D721Med (cell line): Measurements from ENCODE around the gene KLF15.

Source experiments
- DNase-seq: peaks from one replicate; pipeline ENCODE4 v3.0.0; 2011; ENCODE audit warnings: low spot score; ENCODE audit not compliant: insufficient read length
- FAIRE-seq: peaks from 2 replicates; lab custom pipeline; 2011; peaks lifted over from hg19 to GRCh38; lab: Jason Lieb, UNC
- TF ChIP-seq, protein P1 (sequence below): IDR thresholded peaks from 2 replicates; pipeline ENCODE4 v1.5.1; 2012; ENCODE audit warnings: mild to moderate bottlenecking, control low read depth; ENCODE audit not compliant: insufficient read depth; ENCODE audit errors: missing control alignments

The KLF15 gene

DNA sequence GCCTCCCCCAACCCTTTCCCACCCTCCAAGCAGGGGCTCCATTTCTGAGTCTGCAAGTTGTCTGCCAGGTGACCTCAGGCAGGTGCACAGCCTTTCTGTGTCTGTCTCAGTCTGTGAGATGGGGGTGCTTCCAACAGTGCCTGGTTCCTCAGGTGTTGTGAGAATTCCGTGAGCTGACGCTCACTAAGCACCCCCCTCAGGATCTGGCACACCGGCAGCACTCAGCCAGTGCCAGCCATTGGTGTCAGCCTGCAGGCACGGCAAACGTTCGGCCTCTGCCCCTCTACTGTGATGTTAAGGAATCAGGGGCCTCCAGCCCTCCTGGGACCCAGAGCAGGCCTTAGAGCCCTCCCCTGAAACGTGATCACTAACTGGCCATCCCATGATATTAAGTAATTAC lies 2.4 kb downstream of the KLF15 start:
- DNase-seq (no peak), FAIRE-seq (no peak)
- TF ChIP-seq, protein P1, sequence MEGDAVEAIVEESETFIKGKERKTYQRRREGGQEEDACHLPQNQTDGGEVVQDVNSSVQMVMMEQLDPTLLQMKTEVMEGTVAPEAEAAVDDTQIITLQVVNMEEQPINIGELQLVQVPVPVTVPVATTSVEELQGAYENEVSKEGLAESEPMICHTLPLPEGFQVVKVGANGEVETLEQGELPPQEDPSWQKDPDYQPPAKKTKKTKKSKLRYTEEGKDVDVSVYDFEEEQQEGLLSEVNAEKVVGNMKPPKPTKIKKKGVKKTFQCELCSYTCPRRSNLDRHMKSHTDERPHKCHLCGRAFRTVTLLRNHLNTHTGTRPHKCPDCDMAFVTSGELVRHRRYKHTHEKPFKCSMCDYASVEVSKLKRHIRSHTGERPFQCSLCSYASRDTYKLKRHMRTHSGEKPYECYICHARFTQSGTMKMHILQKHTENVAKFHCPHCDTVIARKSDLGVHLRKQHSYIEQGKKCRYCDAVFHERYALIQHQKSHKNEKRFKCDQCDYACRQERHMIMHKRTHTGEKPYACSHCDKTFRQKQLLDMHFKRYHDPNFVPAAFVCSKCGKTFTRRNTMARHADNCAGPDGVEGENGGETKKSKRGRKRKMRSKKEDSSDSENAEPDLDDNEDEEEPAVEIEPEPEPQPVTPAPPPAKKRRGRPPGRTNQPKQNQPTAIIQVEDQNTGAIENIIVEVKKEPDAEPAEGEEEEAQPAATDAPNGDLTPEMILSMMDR, result no peak

DNA sequence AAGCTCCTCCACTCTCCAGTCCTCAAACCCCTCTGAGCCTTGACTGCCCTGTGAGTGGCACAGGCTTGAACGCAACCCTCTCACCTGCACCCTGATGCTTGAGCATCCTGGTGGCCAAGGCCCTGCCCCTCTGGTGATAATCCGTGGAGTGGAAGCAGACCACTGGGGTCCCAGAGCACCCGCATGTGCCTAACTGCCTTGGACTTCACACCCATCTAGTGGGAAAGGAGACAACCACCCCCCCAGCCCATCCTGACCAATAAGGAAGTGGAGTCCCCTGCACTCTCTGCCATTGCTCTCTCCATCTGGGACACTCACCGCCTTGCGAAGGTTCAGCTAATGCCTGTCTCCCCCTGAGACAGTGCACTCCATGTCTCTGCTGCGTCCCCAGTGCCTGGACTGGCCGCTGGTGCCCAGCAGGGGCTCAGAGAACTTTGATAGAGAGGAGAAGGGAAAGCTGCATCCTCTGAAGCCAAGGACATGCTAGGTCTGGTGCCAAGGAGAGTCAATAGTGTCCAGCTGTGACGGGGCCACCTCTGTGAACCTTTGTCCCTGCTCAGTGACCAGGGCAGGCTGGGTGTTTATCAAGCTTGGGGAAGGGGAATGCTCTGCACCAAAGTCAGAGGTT lies 3.4 kb downstream of the KLF15 start:
- TF ChIP-seq, protein P1, result no peak
- no peak for FAIRE-seq

DNA sequence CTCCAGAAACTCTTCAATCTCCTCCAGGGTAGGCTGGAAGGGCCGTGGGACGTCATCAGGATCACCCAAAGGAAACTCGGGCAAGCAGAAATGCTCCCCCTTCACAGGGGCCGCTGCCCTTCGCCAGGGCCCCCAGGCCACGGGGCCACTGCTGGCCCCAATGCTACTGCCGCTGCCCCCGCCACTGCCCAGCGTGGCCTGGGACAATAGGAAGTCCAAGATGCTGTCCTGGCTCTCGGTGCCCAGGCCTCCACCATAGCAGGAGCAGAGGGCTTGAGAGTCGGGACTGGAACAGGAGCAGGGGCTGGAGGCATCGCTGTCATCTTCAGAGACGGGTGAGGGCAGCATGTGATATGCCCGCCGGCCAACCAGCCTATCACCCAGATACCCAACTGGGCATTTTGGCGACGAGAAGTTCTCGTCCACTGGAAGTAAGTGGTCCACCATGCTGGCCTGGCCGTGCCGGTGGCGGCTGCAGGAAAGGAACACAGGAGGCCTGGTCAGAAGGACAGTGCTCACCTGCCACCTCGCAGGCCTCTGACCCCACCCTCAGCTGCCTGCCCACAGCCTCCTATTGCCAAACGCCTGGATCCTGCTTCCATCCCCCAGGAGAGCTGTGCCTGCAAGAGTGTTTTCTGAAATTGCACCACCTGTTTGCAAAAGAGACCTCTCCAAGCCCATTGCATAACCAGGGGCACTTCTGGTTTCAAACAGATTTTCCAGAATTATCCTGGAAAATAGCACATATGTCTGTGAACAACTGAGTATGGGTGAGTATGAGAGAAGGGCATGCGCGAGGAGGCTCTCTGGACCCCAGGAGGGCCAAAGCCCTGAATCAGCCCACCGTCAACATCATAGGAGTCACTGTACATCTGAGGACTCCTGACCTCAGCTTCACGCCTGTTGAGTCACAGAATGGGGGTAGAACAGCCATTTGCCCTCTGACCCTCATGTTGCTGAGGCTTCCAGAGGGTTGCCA lies 4.4 kb downstream of the KLF15 start:
- DNase-seq, result no peak
- TF ChIP-seq, protein P1, result no peak
- no peak for FAIRE-seq

More for the DNA sequence above, 3.4 kb downstream of the KLF15 start:
- no peak for DNase-seq

DNA sequence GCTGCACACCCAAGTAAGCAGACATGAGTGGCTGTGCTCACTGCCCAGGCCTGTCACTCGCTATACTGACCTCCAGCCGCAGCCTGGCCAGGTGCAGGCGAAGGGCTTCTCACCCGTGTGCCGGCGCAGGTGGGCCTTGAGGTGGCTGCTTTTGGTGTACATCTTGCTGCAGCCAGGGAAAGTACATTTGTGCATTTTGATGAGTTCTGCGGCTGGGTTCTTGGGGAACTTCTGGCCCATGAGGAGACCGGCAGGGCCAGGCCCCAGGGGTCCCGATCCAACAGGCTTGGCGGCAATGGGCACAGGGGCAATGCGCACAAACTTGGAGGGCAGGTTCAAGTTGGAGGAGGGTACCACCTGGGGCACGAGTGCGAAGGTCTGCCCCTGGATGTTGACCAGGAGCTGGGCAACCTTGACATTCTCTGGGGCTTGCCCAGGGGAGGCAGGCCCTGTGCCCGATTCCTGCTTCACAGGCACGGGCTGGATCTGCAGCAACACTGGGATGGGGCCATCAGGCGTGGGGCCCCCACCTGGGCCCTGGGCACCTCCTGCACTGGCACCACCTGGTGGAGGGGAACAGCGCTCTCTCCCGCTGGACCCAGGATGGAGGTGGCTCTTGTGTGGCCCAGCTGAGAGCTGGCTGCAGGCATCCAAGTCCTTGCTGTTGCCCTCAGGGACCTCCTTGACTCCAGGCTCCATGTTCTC lies 5.3 kb downstream of the KLF15 start:
- TF ChIP-seq, protein P1, result no peak
- FAIRE-seq (no peak), DNase-seq (no peak)

DNA sequence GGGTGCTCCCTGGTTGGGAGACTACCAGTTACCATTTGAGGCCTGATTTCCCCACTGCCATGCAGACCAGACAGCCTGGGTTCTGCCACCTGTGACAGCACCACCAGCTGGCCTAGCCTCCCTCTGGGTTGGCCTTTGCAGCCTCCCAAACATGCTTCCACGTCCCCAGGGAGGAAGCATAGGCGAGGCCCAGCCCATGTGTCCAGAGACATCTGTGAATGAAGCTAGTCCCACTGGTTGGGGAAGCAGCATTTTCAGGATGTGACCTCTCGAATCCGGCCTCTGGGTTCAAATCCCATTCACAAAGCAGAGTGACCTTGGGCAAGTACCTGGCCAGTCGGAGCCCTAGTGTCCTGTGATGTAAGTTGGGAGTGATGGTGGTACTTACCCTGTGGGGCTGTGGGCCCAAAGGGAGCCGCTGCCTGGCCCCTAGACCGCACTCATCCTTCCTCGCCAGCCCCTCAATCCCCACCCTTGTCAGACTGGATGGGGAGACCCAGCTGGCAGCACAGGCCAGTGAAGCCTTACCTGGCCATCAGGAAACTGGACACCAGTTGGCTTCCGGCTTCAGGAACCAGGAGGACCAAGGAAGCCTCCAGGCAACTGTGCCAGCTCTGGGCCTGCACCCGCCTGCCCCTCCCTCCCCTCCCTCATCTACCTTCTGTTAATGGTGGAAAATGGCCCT lies 6.0 kb downstream of the KLF15 start:
- DNase-seq, result no peak
- TF ChIP-seq, protein P1, result no peak
- FAIRE-seq, result no peak

DNA sequence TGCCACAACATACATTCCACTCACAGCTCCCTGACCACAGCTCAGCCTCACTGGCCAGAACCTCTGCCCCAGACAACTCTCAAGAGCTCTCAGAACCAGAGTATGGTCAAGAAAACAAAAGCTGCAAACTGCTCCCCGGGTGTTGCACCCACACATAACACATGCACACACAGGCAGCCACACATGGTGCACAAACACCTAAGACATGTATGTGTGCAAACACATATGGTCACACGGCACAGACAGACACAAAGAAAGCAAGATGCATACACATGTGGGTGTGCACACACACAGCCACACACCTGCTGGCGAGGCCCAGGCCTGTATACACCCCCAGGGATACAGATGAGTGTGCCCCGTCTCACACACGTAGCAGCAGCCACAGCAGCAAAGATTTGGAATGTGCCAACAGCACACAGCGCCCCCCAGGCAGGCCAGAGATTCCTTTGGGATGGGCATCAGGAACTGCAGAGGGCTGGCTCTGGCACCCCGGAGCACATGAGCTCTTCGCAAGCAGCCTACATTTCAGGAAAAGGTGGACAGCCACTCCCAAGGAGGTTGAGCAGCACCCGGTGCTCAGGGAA lies 6.6 kb downstream of the KLF15 start:
- DNase-seq, result no peak
- no peak for FAIRE-seq
- TF ChIP-seq, protein P1, result no peak
